HEK293 (cell line): ENCODE data around the gene NUAK1.

Experiments
- AEBP2 ChIP-seq: fragments of 450-650 bp; formaldehyde crosslinking; IDR thresholded peaks from 2 replicates; pipeline ENCODE4 v1.5.1; 2016; ENCODE audit warnings: missing biosample characterization, missing genetic modification characterization, borderline replicate concordance
- GFI1B ChIP-seq: fragments of 450-650 bp; formaldehyde crosslinking; IDR thresholded peaks from 2 replicates; pipeline ENCODE4 v1.5.1; 2016; ENCODE audit warnings: missing biosample characterization, missing genetic modification characterization
- GLIS2 ChIP-seq: fragments of 450-650 bp; formaldehyde crosslinking; IDR thresholded peaks from 2 replicates; pipeline ENCODE4 v1.5.1; 2016; ENCODE audit warnings: missing biosample characterization, missing genetic modification characterization
- HOXD13 ChIP-seq: sonication (generic); formaldehyde crosslinking; IDR thresholded peaks from 2 replicates; pipeline ENCODE4 v1.8.0; 2022; ENCODE audit warnings: missing genetic modification reagents, borderline replicate concordance
- KLF1 ChIP-seq: fragments of 450-650 bp; formaldehyde crosslinking; IDR thresholded peaks from 2 replicates; pipeline ENCODE4 v1.5.1; 2016; ENCODE audit warnings: missing biosample characterization, missing genetic modification characterization
- KLF8 ChIP-seq: fragments of 450-650 bp; formaldehyde crosslinking; IDR thresholded peaks from 2 replicates; pipeline ENCODE4 v1.5.1; 2016; ENCODE audit warnings: missing biosample characterization, missing genetic modification characterization
- PATZ1 ChIP-seq: fragments of 450-650 bp; formaldehyde crosslinking; IDR thresholded peaks from 2 replicates; pipeline ENCODE4 v1.5.1; 2016; ENCODE audit warnings: missing biosample characterization, missing genetic modification characterization
- PRDM10 ChIP-seq: fragments of 450-650 bp; formaldehyde crosslinking; IDR thresholded peaks from 2 replicates; pipeline ENCODE4 v1.5.1; 2016; ENCODE audit warnings: missing biosample characterization, missing genetic modification characterization
- SALL2 ChIP-seq: fragments of 450-650 bp; formaldehyde crosslinking; IDR thresholded peaks from 2 replicates; pipeline ENCODE4 v1.5.0; 2017; ENCODE audit warnings: missing biosample characterization, mild to moderate bottlenecking, missing genetic modification characterization, borderline replicate concordance
- ZBTB11 ChIP-seq: fragments of 450-650 bp; formaldehyde crosslinking; conservative IDR thresholded peaks from 2 replicates; pipeline ENCODE4 v1.5.1; 2016; ENCODE audit warnings: low read depth, missing biosample characterization, missing genetic modification characterization
- ZBTB17 ChIP-seq: fragments of 450-650 bp; formaldehyde crosslinking; IDR thresholded peaks from 2 replicates; pipeline ENCODE4 v1.5.1; 2016; ENCODE audit warnings: missing biosample characterization, missing genetic modification characterization
- ZBTB20 ChIP-seq: fragments of 450-650 bp; formaldehyde crosslinking; IDR thresholded peaks from 2 replicates; pipeline ENCODE4 v1.5.1; 2016; ENCODE audit warnings: missing biosample characterization, missing genetic modification characterization
- ZBTB21 ChIP-seq: fragments of 450-650 bp; formaldehyde crosslinking; IDR thresholded peaks from 2 replicates; pipeline ENCODE4 v1.5.1; 2017; ENCODE audit warnings: missing biosample characterization, missing genetic modification characterization
- ZEB2 ChIP-seq: fragments of 450-650 bp; formaldehyde crosslinking; IDR thresholded peaks from 2 replicates; pipeline ENCODE4 v1.5.1; 2016; ENCODE audit warnings: missing biosample characterization, missing genetic modification characterization
- ZFHX2 ChIP-seq: fragments of 450-650 bp; formaldehyde crosslinking; conservative IDR thresholded peaks from 2 replicates; pipeline ENCODE4 v1.5.1; 2016; ENCODE audit warnings: missing biosample characterization, missing genetic modification characterization
- ZNF138 ChIP-seq: fragments of 450-650 bp; formaldehyde crosslinking; IDR thresholded peaks from 2 replicates; pipeline ENCODE4 v1.5.1; 2016; ENCODE audit warnings: missing biosample characterization, missing genetic modification characterization, borderline replicate concordance
- ZNF19 ChIP-seq: fragments of 450-650 bp; formaldehyde crosslinking; IDR thresholded peaks from 2 replicates; pipeline ENCODE4; 2016; ENCODE audit warnings: missing biosample characterization, missing genetic modification characterization, low read depth
- ZNF354C ChIP-seq: fragments of 450-650 bp; formaldehyde crosslinking; IDR thresholded peaks from 2 replicates; pipeline ENCODE4 v1.5.1; 2016; ENCODE audit warnings: missing biosample characterization, missing genetic modification characterization, low read depth, borderline replicate concordance
- ZNF37A ChIP-seq: fragments of 450-650 bp; IDR thresholded peaks from 2 replicates; pipeline ENCODE4 v1.5.1; 2018; ENCODE audit warnings: missing biosample characterization, missing genetic modification characterization
- ZNF501 ChIP-seq: fragments of 450-650 bp; formaldehyde crosslinking; IDR thresholded peaks from 2 replicates; pipeline ENCODE4 v1.5.1; 2016; ENCODE audit warnings: missing biosample characterization, missing genetic modification characterization
- ZNF514 ChIP-seq: fragments of 450-650 bp; formaldehyde crosslinking; IDR thresholded peaks from 2 replicates; pipeline ENCODE4 v1.5.1; 2016; ENCODE audit warnings: missing biosample characterization, missing genetic modification characterization
- ZNF530 ChIP-seq: fragments of 450-650 bp; formaldehyde crosslinking; IDR thresholded peaks from 2 replicates; pipeline ENCODE4 v1.5.1; 2016; ENCODE audit warnings: low read depth, missing biosample characterization, missing genetic modification characterization
- ZNF558 ChIP-seq: fragments of 450-650 bp; formaldehyde crosslinking; IDR thresholded peaks from 2 replicates; pipeline ENCODE4 v1.5.1; 2016; ENCODE audit warnings: missing biosample characterization, missing genetic modification characterization
- ZNF626 ChIP-seq: fragments of 450-650 bp; sonication (Bioruptor Pico); formaldehyde crosslinking; IDR thresholded peaks from 2 replicates; pipeline ENCODE4 v1.5.1; 2018; ENCODE audit warnings: missing biosample characterization, missing genetic modification characterization, inconsistent platforms
- ZNF645 ChIP-seq: fragments of 450-650 bp; formaldehyde crosslinking; IDR thresholded peaks from 2 replicates; pipeline ENCODE4; 2016; ENCODE audit warnings: missing biosample characterization, missing genetic modification characterization
- ZNF670 ChIP-seq: fragments of 450-650 bp; formaldehyde crosslinking; IDR thresholded peaks from 2 replicates; pipeline ENCODE4 v1.5.1; 2016; ENCODE audit warnings: missing biosample characterization, missing genetic modification characterization, low read depth
- ZNF776 ChIP-seq: fragments of 450-650 bp; formaldehyde crosslinking; IDR thresholded peaks from 2 replicates; pipeline ENCODE4 v1.5.0; 2017; ENCODE audit warnings: missing biosample characterization, missing genetic modification characterization, borderline replicate concordance
- ZNF792 ChIP-seq: fragments of 450-650 bp; formaldehyde crosslinking; IDR thresholded peaks from 2 replicates; pipeline ENCODE4 v1.5.1; 2016; ENCODE audit warnings: missing biosample characterization, missing genetic modification characterization

Gene NUAK1

GRCh38 chr12:106074706-106075392 lies 63.9 kb downstream of the NUAK1 start (continued):
- TF ChIP-seq AEBP2 (tag by site-specific recombination) (0 out of 2 replicates have a peak, but pooled peaks have one; percentile 59), PATZ1 (peak; percentile 51; the same call in 1 of the 2 replicates), SALL2 (no peak), ZNF626 (tag by site-specific recombination) (no peak), KLF8 (peak; percentile 55; the same call in 1 of the 2 replicates), GFI1B (tag by site-specific recombination) (peak; percentile 95), ZNF670 (tag by site-specific recombination) (0 out of 2 replicates have a peak, but pooled peaks have one; percentile 75), ZBTB21 (tag by site-specific recombination) (peak; percentile 83), ZNF776 (tag by site-specific recombination) (peak; percentile 97), ZNF37A (tag by site-specific recombination) (no peak), ZNF354C (tag by site-specific recombination) (0 out of 2 replicates have a peak, but pooled peaks have one; percentile 31), ZNF530 (tag by site-specific recombination) (no peak), ZBTB11 (peak; percentile 41), ZBTB17 (tag by site-specific recombination) (peak; percentile 87), ZFHX2 (peak; percentile 95), ZNF514 (tag by site-specific recombination) (no peak), ZNF501 (tag by site-specific recombination) (peak; percentile 85), ZBTB20 (tag by site-specific recombination) (peak; percentile 89), ZNF138 (tag by site-specific recombination) (no peak), ZNF792 (tag by site-specific recombination) (peak; percentile 80; the same call in 1 of the 2 replicates), ZEB2 (tag by site-specific recombination) (peak; percentile 99), GLIS2 (tag by site-specific recombination) (no peak), ZNF645 (tag by site-specific recombination) (peak; percentile 99), ZNF558 (tag by site-specific recombination) (peak; percentile 67; the same call in 1 of the 2 replicates), ZNF19 (tag by site-specific recombination) (peak; percentile 97), KLF1 (tag by site-specific recombination) (peak; percentile 68), HOXD13 (CRISPR knock-in tag) (peak; percentile 97), PRDM10 (tag by site-specific recombination) (peak; percentile 82)
